ENCODE results near the gene DTX1.

Gene DTX1

DNA sequence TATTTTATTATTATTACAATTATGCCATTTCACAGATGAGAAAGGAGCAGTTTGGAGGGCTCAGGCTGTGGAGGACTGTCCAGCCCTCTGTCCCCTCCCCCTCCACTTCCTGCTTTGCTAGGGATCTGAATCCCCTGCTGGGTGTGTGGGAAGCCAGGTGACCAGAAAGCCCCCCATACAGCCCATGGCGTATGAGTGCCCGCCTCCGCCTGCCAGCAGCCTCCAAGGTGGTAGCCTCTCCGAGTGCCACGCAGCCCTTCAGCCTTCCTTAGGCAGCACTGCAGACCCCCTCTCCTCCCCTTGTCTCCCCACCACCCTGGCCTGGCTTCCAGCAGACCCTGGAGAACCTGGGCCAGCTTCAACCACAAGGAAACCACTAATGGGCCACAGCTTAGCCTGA, 12.6 kb downstream of the DTX1 start:
- TF ChIP-seq CTCF (IDR thresholded peaks at IDR 0.05; ENCODE audit: control insufficient read depth, insufficient read depth, low read depth, low read length, missing control alignments): no peak
- no peak overlapping the region for H3K4me3 ChIP-seq (ENCODE audit: control insufficient read depth, low read depth, low read length)
- no peak for DNase-seq (ENCODE audit: low read depth)

DNA sequence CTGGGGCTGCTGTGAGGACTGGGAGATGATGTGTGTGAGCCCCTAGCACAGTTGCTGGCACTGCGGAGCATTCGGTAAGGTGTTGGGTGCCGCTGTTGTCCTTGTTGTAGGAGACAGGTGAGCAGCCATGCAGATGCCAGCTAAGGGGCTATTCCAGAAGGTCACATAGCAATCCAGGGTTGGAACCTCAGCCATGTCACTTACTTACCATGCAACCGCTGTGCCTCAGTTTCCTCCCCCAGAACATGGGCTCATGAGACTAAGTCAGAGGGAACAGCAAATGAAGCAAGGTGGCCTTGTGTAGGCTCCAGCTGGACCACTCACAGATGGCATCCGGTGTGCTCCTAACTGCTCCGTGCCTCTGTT, 13.2 kb downstream of the DTX1 start:
- no peak for DNase-seq (ENCODE audit: low read depth)
- TF ChIP-seq CTCF (IDR thresholded peaks at IDR 0.05; ENCODE audit: control insufficient read depth, insufficient read depth, low read depth, low read length, missing control alignments): no peak
- H3K4me3 ChIP-seq (ENCODE audit: control insufficient read depth, low read depth, low read length): no peak overlapping the region

- H3K4me3 ChIP-seq (ENCODE audit: control insufficient read depth, low read depth, low read length): no peak overlapping the region
- no peak for TF ChIP-seq CTCF (IDR thresholded peaks at IDR 0.05; ENCODE audit: control insufficient read depth, insufficient read depth, low read depth, low read length, missing control alignments)
- DNase-seq (ENCODE audit: low read depth): no peak
Measured at GRCh38 chr12:113070117-113070906, 13.8 kb downstream of the DTX1 start.

DNA sequence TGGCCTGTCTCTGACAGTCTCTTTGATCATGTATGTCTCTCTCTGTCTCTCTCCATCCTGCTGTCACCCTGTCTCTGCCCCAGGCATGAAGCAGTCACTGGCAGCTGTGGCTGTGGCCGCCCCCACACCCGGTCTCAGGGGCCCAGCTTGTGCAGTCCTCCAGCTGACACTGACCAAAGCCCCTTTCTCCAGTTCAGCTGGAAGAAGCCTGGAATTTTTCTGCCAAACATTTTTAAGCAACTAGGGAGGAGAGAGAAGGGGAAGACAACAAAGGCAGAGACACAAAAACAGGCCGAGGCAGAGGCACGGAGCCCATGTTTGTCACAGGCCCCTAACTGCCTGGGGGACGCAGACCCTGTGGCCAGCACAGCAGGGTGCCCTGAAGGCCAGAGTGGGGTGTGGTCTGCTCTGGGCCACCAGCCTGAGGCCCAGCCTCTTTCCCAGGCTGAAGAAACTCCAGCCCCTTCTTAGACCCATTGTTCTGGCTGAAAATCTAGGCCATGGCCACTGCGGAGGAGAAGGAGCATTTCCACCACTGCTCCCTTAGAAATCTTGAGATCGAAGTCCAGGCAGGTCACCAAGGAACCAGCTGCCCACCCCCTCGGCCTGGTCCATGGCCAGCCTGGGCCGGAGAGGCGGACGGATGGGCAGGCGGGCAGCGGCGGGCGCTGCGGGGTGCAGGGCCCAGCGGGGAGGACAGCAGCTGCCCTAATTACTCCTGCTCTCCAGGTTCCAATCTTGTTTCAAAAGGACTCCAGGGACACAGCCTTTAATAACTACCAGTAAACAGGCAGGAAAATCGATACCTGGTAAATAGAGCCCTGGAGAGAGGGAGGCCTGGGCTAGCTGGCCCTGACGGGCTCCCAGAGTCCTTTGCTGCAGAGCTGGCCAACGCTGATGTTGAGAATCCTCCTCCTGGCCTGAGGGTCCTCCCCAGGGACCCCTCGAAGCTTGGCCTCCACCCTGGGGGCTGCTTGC, 14.9 kb downstream of the DTX1 start:
- no peak for TF ChIP-seq CTCF (IDR thresholded peaks at IDR 0.05; ENCODE audit: control insufficient read depth, insufficient read depth, low read depth, low read length, missing control alignments)
- no peak overlapping the region for H3K4me3 ChIP-seq (ENCODE audit: control insufficient read depth, low read depth, low read length)

DNA sequence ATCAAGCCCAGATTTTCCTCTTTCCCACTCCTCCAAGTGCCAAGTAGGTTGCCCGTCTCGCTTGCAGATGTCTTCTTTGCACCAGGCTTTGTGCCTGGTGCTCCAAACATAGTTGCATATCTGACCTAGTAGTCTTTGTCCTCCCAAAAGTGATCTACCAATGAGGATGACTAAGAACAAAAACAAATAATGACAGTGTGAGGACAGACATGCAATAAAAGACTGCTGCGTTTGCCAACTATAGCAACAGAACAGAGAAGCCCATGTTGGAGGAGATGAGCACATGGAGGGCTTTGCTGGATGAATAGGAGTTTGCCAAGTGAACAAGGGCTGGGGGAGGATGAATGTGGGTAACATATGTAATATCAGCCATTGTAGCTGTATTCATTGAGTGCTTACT, 15.6 kb downstream of the DTX1 start:
- TF ChIP-seq CTCF (IDR thresholded peaks at IDR 0.05; ENCODE audit: control insufficient read depth, insufficient read depth, low read depth, low read length, missing control alignments): no peak
- no peak overlapping the region for H3K4me3 ChIP-seq (ENCODE audit: control insufficient read depth, low read depth, low read length)
- no peak for DNase-seq (ENCODE audit: low read depth)

More for the DNA sequence above, 14.9 kb downstream of the DTX1 start:
- no peak for DNase-seq (ENCODE audit: low read depth)

GRCh38 chr12:113073586-113073985, 17.1 kb downstream of the DTX1 start:
- H3K4me3 ChIP-seq (ENCODE audit: control insufficient read depth, low read depth, low read length): no peak overlapping the region
- no peak for DNase-seq (ENCODE audit: low read depth)
- no peak for TF ChIP-seq CTCF (IDR thresholded peaks at IDR 0.05; ENCODE audit: control insufficient read depth, insufficient read depth, low read depth, low read length, missing control alignments)

All from AG09309 (cell line).